LNCaP clone FGC (cell line): Measurements from ENCODE around the gene TMPO.
"Not testable (repeated sequence)": the region's sequence is repeated elsewhere in the genome, so short reads cannot be mapped to it uniquely, and the experiment has no call there.

ENCODE experiments used
- DNase-seq: peaks from one replicate; pipeline ENCODE4 v3.0.0-alpha.2; 2011; ENCODE audit warnings: low read depth
- H3K4me3 ChIP-seq: 2 replicates; pipeline ENCODE4 v1.5.1; 2011; ENCODE audit warnings: mild to moderate bottlenecking, low read depth, low read length, control low read depth
- CTCF ChIP-seq: IDR thresholded peaks from 2 replicates; pipeline ENCODE4 v1.5.1; 2012; ENCODE audit warnings: mild to moderate bottlenecking; ENCODE audit not compliant: control insufficient read depth, insufficient read depth; ENCODE audit errors: extremely low read depth

Gene TMPO

GRCh38 chr12:98593351-98594049, 78.1 kb downstream of the TMPO start, which contains the start of gene SLC25A3:
Gene SLC25A3 (plus strand): TSS chr12:98593686. CDS start chr12:98593979, 293 bp downstream.
- no peak for TF ChIP-seq CTCF
- DNase-seq = peak; percentile 93
- H3K4me3 ChIP-seq = peak within 1 kb of the TSS; percentile 97

GRCh38 chr12:98594050-98594835, 78.9 kb downstream of the TMPO start:
- no peak for TF ChIP-seq CTCF
- DNase-seq = no peak
- H3K4me3 ChIP-seq = peak overlapping the region; percentile 97

- no peak for TF ChIP-seq CTCF
- peak overlapping the region; percentile 97 for H3K4me3 ChIP-seq
- DNase-seq = no peak
Measured at GRCh38 chr12:98595243-98595988, 80.0 kb downstream of the TMPO start.

GRCh38 chr12:98597313-98597712, 81.9 kb downstream of the TMPO start:
- H3K4me3 ChIP-seq, DNase-seq: not testable (repeated sequence)
